HEK293 (cell line): ENCODE measurements around the gene PCDH1.

ENCODE experiments used
- CTCF ChIA-PET: fragments of 350-600 bp; formaldehyde crosslinking; extraction: SDS; loops from one replicate; lab custom pipeline; 2021; ENCODE audit warnings: antibody characterized with exemption; lab: Yijun Ruan, JAX
- POLR2A ChIA-PET: fragments of 300-600 bp; formaldehyde crosslinking; extraction: SDS; loops from one replicate; lab custom pipeline; 2020; ENCODE audit warnings: antibody characterized with exemption, inconsistent platforms; lab: Yijun Ruan, JAX
- H3K27ac ChIP-seq: fragments of 200-500 bp; sonication (Bioruptor generic); 2 replicates; pipeline ENCODE4 v1.5.1; 2014; ENCODE audit warnings: low read depth, low read length, control low read depth, inconsistent platforms; ENCODE audit errors: extremely low read depth
- H3K36me3 ChIP-seq, 2 experiments: fragments of 200-500 bp in 1 of 2; sonication (Bioruptor generic) in 1 of 2; 1 replicate in 1 of 2; 2 replicates in 1 of 2; pipeline ENCODE4 v1.5.1; 2014 to 2017; ENCODE audit warnings: inconsistent platforms in 2 of 2, low read length in 2 of 2; ENCODE audit not compliant: control insufficient read depth in 2 of 2, insufficient read depth in 1 of 2
- H3K4me1 ChIP-seq: fragments of 200-500 bp; sonication (Bioruptor generic); 2 replicates; pipeline ENCODE4 v1.5.1; 2014; ENCODE audit warnings: mild to moderate bottlenecking, low read length, inconsistent platforms; ENCODE audit not compliant: control insufficient read depth, insufficient read depth
- H3K4me3 ChIP-seq: 2 replicates; pipeline ENCODE4 v1.5.1; 2011; ENCODE audit warnings: low read depth, mild to moderate bottlenecking, control low read depth, low read length, moderate library complexity
- H3K9me3 ChIP-seq: fragments of 200-500 bp; sonication (Bioruptor generic); 2 replicates; pipeline ENCODE4 v1.5.1; 2014; ENCODE audit warnings: low read depth, low read length, inconsistent platforms; ENCODE audit not compliant: control insufficient read depth, insufficient read depth
- GLI2 ChIP-seq: fragments of 450-650 bp; formaldehyde crosslinking; IDR thresholded peaks from 2 replicates; pipeline ENCODE4; 2017; ENCODE audit warnings: missing biosample characterization, missing genetic modification characterization, low read depth, borderline replicate concordance
- HOXA7 ChIP-seq: sonication (generic); formaldehyde crosslinking; IDR thresholded peaks from 2 replicates; pipeline ENCODE4 v1.8.1; 2022; ENCODE audit warnings: missing genetic modification reagents, borderline replicate concordance
- KLF1 ChIP-seq: fragments of 450-650 bp; formaldehyde crosslinking; IDR thresholded peaks from 2 replicates; pipeline ENCODE4 v1.5.1; 2016; ENCODE audit warnings: missing biosample characterization, missing genetic modification characterization
- ZBTB17 ChIP-seq: fragments of 450-650 bp; formaldehyde crosslinking; IDR thresholded peaks from 2 replicates; pipeline ENCODE4 v1.5.1; 2016; ENCODE audit warnings: missing biosample characterization, missing genetic modification characterization
- ZNF223 ChIP-seq: fragments of 450-650 bp; formaldehyde crosslinking; IDR thresholded peaks from 2 replicates; pipeline ENCODE4 v1.5.1; 2016; ENCODE audit warnings: missing biosample characterization, missing genetic modification characterization
- ZNF423 ChIP-seq: fragments of 450-650 bp; formaldehyde crosslinking; IDR thresholded peaks from 2 replicates; pipeline ENCODE4 v1.5.1; 2016; ENCODE audit warnings: missing biosample characterization, missing genetic modification characterization
- ZNF571 ChIP-seq: fragments of 450-650 bp; formaldehyde crosslinking; IDR thresholded peaks from 2 replicates; pipeline ENCODE4 v1.5.0; 2017; ENCODE audit warnings: missing biosample characterization, missing genetic modification characterization
- ZNF623 ChIP-seq: fragments of 450-650 bp; formaldehyde crosslinking; IDR thresholded peaks from 2 replicates; pipeline ENCODE4 v1.5.1; 2016; ENCODE audit warnings: missing biosample characterization, missing genetic modification characterization
- ZNF76 ChIP-seq: fragments of 450-650 bp; formaldehyde crosslinking; IDR thresholded peaks from 2 replicates; pipeline ENCODE4; 2016; ENCODE audit warnings: low read depth, missing biosample characterization, missing genetic modification characterization, borderline replicate concordance
- ZNF777 ChIP-seq: fragments of 450-650 bp; formaldehyde crosslinking; IDR thresholded peaks from 2 replicates; pipeline ENCODE4 v1.5.1; 2017; ENCODE audit warnings: missing biosample characterization, missing genetic modification characterization, borderline replicate concordance
- ZSCAN23 ChIP-seq: fragments of 450-650 bp; formaldehyde crosslinking; IDR thresholded peaks from 2 replicates; pipeline ENCODE4 v1.5.1; 2016; ENCODE audit warnings: missing biosample characterization, missing genetic modification characterization
- TF ChIP-seq, protein P1 (sequence below): fragments of 450-650 bp; formaldehyde crosslinking; IDR thresholded peaks from 2 replicates; pipeline ENCODE4 v1.5.1; 2016; ENCODE audit warnings: missing biosample characterization, missing genetic modification characterization
- TF ChIP-seq, protein P2 (sequence below): fragments of 450-650 bp; formaldehyde crosslinking; IDR thresholded peaks from 2 replicates; pipeline ENCODE4 v1.5.1; 2016; ENCODE audit warnings: missing biosample characterization, missing genetic modification characterization
- TF ChIP-seq, protein P3 (sequence below): fragments of 450-650 bp; formaldehyde crosslinking; IDR thresholded peaks from 2 replicates; pipeline ENCODE4 v1.5.1; 2016; ENCODE audit warnings: missing biosample characterization, missing genetic modification characterization
- TF ChIP-seq, protein P4 (sequence below): fragments of 450-650 bp; IDR thresholded peaks from 2 replicates; pipeline ENCODE4 v1.5.1; 2018; ENCODE audit warnings: missing biosample characterization, missing genetic modification characterization

PCDH1 gene

DNA sequence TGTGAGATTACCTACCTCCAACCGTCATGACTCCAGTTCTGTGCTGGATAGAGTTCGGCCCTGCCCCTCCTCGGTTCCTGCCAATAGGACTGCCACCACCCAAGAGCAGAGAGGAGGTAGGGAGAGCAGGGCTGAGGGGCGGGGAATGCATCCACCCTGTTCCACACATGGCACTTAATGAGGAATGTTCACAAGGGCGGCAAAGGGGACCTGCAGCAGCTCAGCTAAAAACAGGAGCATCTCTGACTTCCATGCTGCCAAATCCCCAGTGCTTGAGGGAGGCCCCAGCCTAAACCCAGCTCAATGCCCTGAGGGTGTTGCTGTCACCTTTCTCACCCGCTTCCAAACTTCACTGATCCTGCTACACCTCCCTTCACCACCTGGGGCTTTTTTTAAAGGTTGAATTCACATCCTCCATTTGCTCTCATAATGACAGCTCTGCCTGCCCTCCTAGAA is 37.7 kb upstream of the PCDH1 start:
- no peaks in the 10 kb centered on the region for H3K9me3 ChIP-seq
- no peak overlapping the region for H3K27ac ChIP-seq
- no peaks in the 10 kb centered on the region for H3K4me1 ChIP-seq
- CTCF ChIA-PET = interaction anchor here (0.7 to 2.9 kb wide), 7 partner anchors 9 to 224 kb away, joined by 3 to 15 read pairs (median 4); no protein-coding TSS in a partner anchor
- TF ChIP-seq ZNF777 (tag by site-specific recombination) (no peak), ZNF76 (tag by site-specific recombination) (no peak), HOXA7 (CRISPR knock-in tag) (no peak), ZNF423 (tag by site-specific recombination) (no peak), ZBTB17 (tag by site-specific recombination) (peak; percentile 55; the same call in 1 of the 2 replicates), KLF1 (tag by site-specific recombination) (peak; percentile 40; the same call in 1 of the 2 replicates), ZSCAN23 (no peak)
- TF ChIP-seq, protein P1, sequence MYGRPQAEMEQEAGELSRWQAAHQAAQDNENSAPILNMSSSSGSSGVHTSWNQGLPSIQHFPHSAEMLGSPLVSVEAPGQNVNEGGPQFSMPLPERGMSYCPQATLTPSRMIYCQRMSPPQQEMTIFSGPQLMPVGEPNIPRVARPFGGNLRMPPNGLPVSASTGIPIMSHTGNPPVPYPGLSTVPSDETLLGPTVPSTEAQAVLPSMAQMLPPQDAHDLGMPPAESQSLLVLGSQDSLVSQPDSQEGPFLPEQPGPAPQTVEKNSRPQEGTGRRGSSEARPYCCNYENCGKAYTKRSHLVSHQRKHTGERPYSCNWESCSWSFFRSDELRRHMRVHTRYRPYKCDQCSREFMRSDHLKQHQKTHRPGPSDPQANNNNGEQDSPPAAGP (tag by site-specific recombination) = no peak
- TF ChIP-seq, protein P2, sequence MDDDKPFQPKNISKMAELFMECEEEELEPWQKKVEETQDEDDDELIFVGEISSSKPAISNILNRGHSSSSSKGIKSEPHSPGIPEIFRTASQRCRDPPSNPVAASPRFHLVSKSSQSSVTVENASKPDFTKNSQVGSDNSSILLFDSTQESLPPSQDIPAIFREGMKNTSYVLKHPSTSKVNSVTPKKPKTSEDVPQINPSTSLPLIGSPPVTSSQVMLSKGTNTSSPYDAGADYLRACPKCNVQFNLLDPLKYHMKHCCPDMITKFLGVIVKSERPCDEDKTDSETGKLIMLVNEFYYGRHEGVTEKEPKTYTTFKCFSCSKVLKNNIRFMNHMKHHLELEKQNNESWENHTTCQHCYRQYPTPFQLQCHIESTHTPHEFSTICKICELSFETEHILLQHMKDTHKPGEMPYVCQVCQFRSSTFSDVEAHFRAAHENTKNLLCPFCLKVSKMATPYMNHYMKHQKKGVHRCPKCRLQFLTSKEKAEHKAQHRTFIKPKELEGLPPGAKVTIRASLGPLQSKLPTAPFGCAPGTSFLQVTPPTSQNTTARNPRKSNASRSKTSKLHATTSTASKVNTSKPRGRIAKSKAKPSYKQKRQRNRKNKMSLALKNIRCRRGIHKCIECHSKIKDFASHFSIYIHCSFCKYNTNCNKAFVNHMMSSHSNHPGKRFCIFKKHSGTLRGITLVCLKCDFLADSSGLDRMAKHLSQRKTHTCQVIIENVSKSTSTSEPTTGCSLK (tag by site-specific recombination) = no peak
- TF ChIP-seq, all 188 proteins: peak for 2
- Histone ChIP-seq H3K4me3 (no peak overlapping the region), H3K36me3 (no peaks in the 10 kb centered on the region)
- POLR2A ChIA-PET = interaction anchor here (0.8 to 1.7 kb wide), 2 partner anchors 8 to 9 kb away, joined by 3 to 4 read pairs; partner anchors contain the start of gene DELE1

DNA sequence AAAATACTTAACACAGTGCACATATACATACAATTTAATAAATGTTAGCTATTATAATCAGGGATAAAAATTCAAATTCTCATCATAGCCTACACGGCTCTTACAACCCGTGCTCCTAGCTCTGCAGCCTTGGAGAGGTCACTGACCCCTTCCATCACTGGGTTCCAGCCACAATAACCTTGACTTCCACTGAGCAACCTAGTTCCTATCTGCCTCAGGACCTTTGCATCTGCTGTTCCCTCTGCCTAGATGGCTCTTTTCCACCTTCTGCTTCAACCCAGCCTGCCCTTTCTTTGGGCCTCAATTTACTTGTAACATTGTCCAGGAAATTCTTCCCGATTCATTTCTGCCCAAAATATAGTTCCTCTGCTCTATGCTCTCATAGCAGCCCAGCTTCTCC is 36.6 kb upstream of the PCDH1 start:
- Histone ChIP-seq H3K27ac (no peak overlapping the region), H3K9me3 (no peaks in the 10 kb centered on the region), H3K4me3 (no peak overlapping the region), H3K36me3 (no peaks in the 10 kb centered on the region), H3K4me1 (no peaks in the 10 kb centered on the region)
- ChIA-PET CTCF (interaction anchor here (0.6 to 2.9 kb wide), 5 partner anchors 46 to 586 kb away, joined by 3 to 15 read pairs (median 3); partner anchors contain the start of gene RNF14), POLR2A (interaction anchor here (1.7 to 1.8 kb wide), 2 partner anchors 8 to 9 kb away, joined by 3 to 5 read pairs; partner anchors contain the start of gene DELE1)
- TF ChIP-seq ZNF223 (no peak), ZNF571 (tag by site-specific recombination) (no peak), ZNF623 (peak; percentile 93), GLI2 (no peak)
- TF ChIP-seq, protein P3, sequence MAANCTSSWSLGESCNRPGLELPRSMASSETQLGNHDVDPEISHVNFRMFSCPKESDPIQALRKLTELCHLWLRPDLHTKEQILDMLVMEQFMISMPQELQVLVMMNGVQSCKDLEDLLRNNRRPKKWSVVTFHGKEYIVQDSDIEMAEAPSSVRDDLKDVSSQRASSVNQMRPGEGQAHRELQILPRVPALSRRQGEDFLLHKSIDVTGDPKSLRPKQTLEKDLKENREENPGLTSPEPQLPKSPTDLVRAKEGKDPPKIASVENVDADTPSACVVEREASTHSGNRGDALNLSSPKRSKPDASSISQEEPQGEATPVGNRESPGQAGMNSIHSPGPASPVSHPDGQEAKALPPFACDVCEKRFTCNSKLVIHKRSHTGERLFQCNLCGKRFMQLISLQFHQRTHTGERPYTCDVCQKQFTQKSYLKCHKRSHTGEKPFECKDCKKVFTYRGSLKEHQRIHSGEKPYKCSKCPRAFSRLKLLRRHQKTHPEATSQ (tag by site-specific recombination) = no peak
- TF ChIP-seq, protein P4, sequence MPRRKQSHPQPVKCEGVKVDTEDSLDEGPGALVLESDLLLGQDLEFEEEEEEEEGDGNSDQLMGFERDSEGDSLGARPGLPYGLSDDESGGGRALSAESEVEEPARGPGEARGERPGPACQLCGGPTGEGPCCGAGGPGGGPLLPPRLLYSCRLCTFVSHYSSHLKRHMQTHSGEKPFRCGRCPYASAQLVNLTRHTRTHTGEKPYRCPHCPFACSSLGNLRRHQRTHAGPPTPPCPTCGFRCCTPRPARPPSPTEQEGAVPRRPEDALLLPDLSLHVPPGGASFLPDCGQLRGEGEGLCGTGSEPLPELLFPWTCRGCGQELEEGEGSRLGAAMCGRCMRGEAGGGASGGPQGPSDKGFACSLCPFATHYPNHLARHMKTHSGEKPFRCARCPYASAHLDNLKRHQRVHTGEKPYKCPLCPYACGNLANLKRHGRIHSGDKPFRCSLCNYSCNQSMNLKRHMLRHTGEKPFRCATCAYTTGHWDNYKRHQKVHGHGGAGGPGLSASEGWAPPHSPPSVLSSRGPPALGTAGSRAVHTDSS = no peak
